ENCODE results near the gene VWA7.

The VWA7 gene

DNA sequence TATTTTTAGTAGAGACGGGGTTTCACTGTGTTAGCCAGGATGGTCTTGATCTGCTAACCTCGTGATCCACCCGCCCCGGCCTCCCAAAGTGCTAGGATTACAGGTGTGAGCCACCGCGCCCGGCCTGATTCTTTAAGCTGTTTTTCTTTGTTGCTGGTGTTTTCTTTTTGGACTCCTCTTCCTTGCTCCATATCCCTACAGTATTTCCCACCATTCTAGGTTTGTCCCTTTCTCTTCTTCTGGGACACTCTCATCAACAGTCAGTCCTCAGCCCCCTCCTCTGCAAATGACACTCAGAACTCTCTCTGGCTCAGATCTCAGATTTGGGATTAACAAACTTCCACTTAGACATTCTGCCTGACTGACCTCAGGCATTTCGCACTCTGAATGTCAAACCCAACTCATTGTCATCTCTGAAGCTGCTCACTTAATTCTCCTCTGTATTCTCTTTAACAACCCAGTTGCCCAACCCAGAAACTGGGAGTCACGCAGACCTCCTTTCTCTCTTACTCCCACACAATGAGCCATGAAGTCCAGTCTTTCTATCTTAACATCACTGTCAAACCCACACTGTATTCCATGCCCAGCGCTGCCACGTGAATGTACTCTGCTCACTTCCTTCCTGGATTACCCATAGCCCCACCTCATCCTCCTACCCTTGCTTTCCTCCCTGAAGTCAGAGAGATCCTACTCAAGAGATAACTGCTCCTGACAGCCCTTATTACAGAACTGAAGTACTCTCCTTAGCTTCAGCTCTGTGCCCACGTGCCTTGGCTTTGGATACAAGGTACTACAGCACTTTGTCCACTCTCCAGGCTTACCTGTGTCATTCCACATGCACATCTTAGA lies 51.4 kb downstream of the VWA7 start:
- no peak overlapping the region for H3K27ac ChIP-seq (ENCODE audit: low read length)
- no peak overlapping the region for H3K4me2 ChIP-seq (ENCODE audit: insufficient read depth, low read length)

DNA sequence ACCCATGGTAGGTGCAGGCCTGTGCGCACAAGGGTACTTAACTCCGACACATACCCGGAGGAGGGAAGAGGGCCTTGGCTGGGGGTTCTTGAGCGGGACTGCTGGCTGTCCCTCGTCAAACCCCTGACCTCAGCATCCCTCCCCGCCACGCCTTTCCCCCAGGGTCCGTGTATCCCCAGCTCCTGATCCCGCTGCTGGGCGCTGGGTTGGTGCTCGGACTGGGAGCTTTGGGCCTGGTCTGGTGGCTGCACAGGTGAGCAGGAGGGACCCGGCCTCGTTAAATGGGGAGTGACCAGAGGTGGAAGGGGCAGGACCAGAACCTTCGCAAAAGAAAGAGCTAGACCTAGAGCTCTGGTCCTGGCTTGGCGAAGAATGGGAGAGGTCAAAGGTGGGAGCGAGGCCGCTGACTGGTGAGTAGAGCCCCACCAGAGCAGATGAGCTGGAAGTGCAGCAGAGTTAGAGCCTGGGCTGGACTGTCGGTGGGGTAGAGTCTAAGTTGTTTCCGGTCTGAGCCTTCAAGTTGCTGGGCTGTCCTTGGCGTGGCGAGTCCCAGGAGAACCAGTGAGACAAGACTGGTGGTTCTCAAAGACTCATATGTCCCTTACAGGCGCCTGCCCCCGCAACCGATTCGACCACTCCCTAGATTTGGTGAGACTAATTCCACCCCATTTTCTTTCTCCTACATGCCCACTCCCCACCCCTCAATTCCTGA lies 53.0 kb downstream of the VWA7 start:
- Histone ChIP-seq H4K20me1 (ENCODE audit: insufficient read depth, low read length) (no peaks in the 10 kb centered on the region), H3K79me2 (ENCODE audit: insufficient read depth, low read length) (no peaks in the 10 kb centered on the region; the same call in 1 of the 2 replicates), H3K4me2 (ENCODE audit: insufficient read depth, low read length) (no peak overlapping the region), H3K27ac (ENCODE audit: low read length) (no peak overlapping the region), H2AFZ (ENCODE audit: low read depth, low read length) (no peak overlapping the region), H3K27me3 (ENCODE audit: insufficient read depth, low read length, poor library complexity) (no peaks in the 10 kb centered on the region), H3K9me3 (ENCODE audit: insufficient read depth, low read length, severe bottlenecking) (no peaks in the 10 kb centered on the region), H3K4me1 (ENCODE audit: insufficient read depth, low read length) (peaks cover 11% of the 10 kb centered on the region), H3K4me3 (ENCODE audit: low read depth in 1 of 2, low read length in 2 of 2) (no peak overlapping the region), H3K36me3 (ENCODE audit: insufficient read depth, low read length) (peaks cover 17% of the 10 kb centered on the region), H3K9ac (ENCODE audit: low read depth, low read length) (no peak overlapping the region)
- ATAC-seq (ENCODE audit: insufficient read depth, low read depth) (no peak), DNase-seq (no peak)
- TF ChIP-seq EZH2 (IDR thresholded peaks at IDR 0.05; ENCODE audit: borderline replicate concordance, low read depth, low read length, severe bottlenecking) (no peak), CTCF (IDR thresholded peaks at IDR 0.05; ENCODE audit: borderline replicate concordance, extremely low read depth, low read length, poor library complexity, severe bottlenecking) (no peak)

More for the DNA sequence above, 51.4 kb downstream of the VWA7 start:
- no peak overlapping the region for H2AFZ ChIP-seq (ENCODE audit: low read depth, low read length)
- no peaks in the 10 kb centered on the region for H4K20me1 ChIP-seq (ENCODE audit: insufficient read depth, low read length)
- peaks cover 4% of the 10 kb centered on the region; the same call in 1 of the 2 replicates for H3K79me2 ChIP-seq (ENCODE audit: insufficient read depth, low read length)
- H3K4me3 ChIP-seq (ENCODE audit: low read depth in 1 of 2, low read length in 2 of 2): no peak overlapping the region
- ATAC-seq (ENCODE audit: insufficient read depth, low read depth): no peak
- TF ChIP-seq CTCF (IDR thresholded peaks at IDR 0.05; ENCODE audit: borderline replicate concordance, extremely low read depth, low read length, poor library complexity, severe bottlenecking): no peak
- TF ChIP-seq EZH2 (IDR thresholded peaks at IDR 0.05; ENCODE audit: borderline replicate concordance, low read depth, low read length, severe bottlenecking): no peak
- peaks cover 23% of the 10 kb centered on the region for H3K4me1 ChIP-seq (ENCODE audit: insufficient read depth, low read length)
- H3K27me3 ChIP-seq (ENCODE audit: insufficient read depth, low read length, poor library complexity): no peaks in the 10 kb centered on the region
- no peak overlapping the region for H3K9ac ChIP-seq (ENCODE audit: low read depth, low read length)
- peaks cover 22% of the 10 kb centered on the region for H3K36me3 ChIP-seq (ENCODE audit: insufficient read depth, low read length)
- H3K9me3 ChIP-seq (ENCODE audit: insufficient read depth, low read length, severe bottlenecking): no peaks in the 10 kb centered on the region
- no peak for DNase-seq

DNA sequence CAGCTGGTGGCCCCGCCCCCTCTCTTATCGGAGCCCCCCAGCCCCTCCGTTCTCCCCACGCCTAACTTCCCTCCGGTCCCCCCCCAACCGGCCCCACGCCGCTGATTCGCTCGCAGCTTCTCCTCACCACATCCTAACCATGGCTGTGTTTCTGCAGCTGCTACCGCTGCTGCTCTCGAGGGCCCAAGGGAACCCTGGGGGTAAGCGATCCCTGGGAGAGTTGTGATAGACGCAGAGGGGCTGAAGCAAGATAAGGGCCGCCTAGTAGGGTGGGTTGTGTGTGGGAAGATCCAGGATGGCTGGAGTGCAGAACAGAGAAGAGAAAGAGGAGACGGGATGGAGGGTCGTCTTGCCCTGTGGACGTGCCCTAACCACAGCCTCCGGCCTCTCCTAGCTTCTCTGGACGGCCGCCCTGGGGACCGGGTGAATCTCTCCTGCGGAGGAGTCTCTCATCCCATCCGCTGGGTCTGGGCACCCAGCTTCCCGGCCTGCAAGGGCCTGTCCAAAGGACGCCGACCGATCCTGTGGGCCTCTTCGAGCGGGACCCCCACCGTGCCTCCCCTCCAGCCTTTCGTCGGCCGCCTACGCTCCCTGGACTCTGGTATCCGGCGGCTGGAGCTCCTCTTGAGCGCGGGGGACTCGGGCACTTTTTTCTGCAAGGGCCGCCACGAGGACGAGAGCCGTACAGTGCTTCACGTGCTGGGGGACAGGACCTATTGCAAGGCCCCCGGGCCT lies 53.7 kb downstream of the VWA7 start, which contains the start of gene MPIG6B:
TSS of gene MPIG6B (plus strand) at position 129 of the 735 bp plus-strand sequence. CDS start at position 140, 11 bp downstream.
- no peaks in the 10 kb centered on the region for H3K27me3 ChIP-seq (ENCODE audit: insufficient read depth, low read length, poor library complexity)
- TF ChIP-seq EZH2 (IDR thresholded peaks at IDR 0.05; ENCODE audit: borderline replicate concordance, low read depth, low read length, severe bottlenecking) (no peak), CTCF (IDR thresholded peaks at IDR 0.05; ENCODE audit: borderline replicate concordance, extremely low read depth, low read length, poor library complexity, severe bottlenecking) (no peak)
- ATAC-seq (ENCODE audit: insufficient read depth, low read depth): peak; percentile 87
- DNase-seq: peak; percentile 58
- no peaks in the 10 kb centered on the region for H3K79me2 ChIP-seq (ENCODE audit: insufficient read depth, low read length)
- no peak within 1 kb of the TSS for H3K27ac ChIP-seq (ENCODE audit: low read length)
- H3K9me3 ChIP-seq (ENCODE audit: insufficient read depth, low read length, severe bottlenecking): no peaks in the 10 kb centered on the region
- H3K4me2 ChIP-seq (ENCODE audit: insufficient read depth, low read length): no peak within 1 kb of the TSS
- no peak within 1 kb of the TSS for H3K9ac ChIP-seq (ENCODE audit: low read depth, low read length)
- peaks cover 13% of the 10 kb centered on the region for H3K36me3 ChIP-seq (ENCODE audit: insufficient read depth, low read length)
- peaks cover 4% of the 10 kb centered on the region for H3K4me1 ChIP-seq (ENCODE audit: insufficient read depth, low read length)
- H2AFZ ChIP-seq (ENCODE audit: low read depth, low read length): no peak within 1 kb of the TSS
- H3K4me3 ChIP-seq (ENCODE audit: low read depth in 1 of 2, low read length in 2 of 2): no peak within 1 kb of the TSS
- H4K20me1 ChIP-seq (ENCODE audit: insufficient read depth, low read length): no peaks in the 10 kb centered on the region

Measured in DND-41 (cell line).